Measurements from ENCODE around the gene ADGRF3. TPM values are rescaled to one million over a fixed set of nuclear protein-coding genes. Genes with fewer than 3 reads are reported as not detected.

ADGRF3 gene
- total RNA-seq, 2 experiments from 2014 or later, result 0.96 to 1.3 TPM

GRCh38 chr2:26284132-26284531 is 62.5 kb downstream of the ADGRF3 start:
- H3K27me3 ChIP-seq (ENCODE audit: control insufficient read depth in 1 of 2, insufficient read depth in 2 of 2, low read length in 2 of 2), result no peaks in the 10 kb centered on the region
- no peaks in the 10 kb centered on the region for H3K4me1 ChIP-seq (ENCODE audit: insufficient read depth, low read length)
- ATAC-seq (ENCODE audit: poor library complexity) (no peak), DNase-seq (no peak)
- ChIA-PET CTCF (no interaction called here), POLR2A (no interaction called here)
- no peak overlapping the region for H3K27ac ChIP-seq (ENCODE audit: low read depth in 1 of 2, low read length in 2 of 2)
- H3K36me3 ChIP-seq (ENCODE audit: insufficient read depth, low read length), result peaks cover 61% of the 10 kb centered on the region
- H3K27ac Mint-ChIP-seq, result no peak overlapping the region
- no peaks in the 10 kb centered on the region for H3K9me3 ChIP-seq (ENCODE audit: control insufficient read depth in 1 of 2, insufficient read depth in 1 of 2, low read length in 2 of 2)
- H3K4me3 Mint-ChIP-seq, result no peak overlapping the region
- no peaks in the 10 kb centered on the region for H3K27me3 Mint-ChIP-seq
- H3K4me1 Mint-ChIP-seq (ENCODE audit: low read depth), result no peaks in the 10 kb centered on the region
- no peak overlapping the region for H3K4me3 ChIP-seq (ENCODE audit: low read length)
- H3K9me3 Mint-ChIP-seq, result no peaks in the 10 kb centered on the region
- intact Hi-C loops (cut with DNase I, micrococcal nuclease), result no loop called here
- H3K36me3 Mint-ChIP-seq (ENCODE audit: low read depth), result peaks cover 79% of the 10 kb centered on the region
- TF ChIP-seq CTCF (IDR thresholded peaks at IDR 0.05), result no peak

GRCh38 chr2:26283606-26284005 is 63.0 kb downstream of the ADGRF3 start:
- Mint-ChIP-seq H3K4me3 (no peak overlapping the region), H3K4me1 (ENCODE audit: low read depth) (no peaks in the 10 kb centered on the region), H3K27ac (no peak overlapping the region), H3K9me3 (no peaks in the 10 kb centered on the region), H3K36me3 (ENCODE audit: low read depth) (peaks cover 85% of the 10 kb centered on the region), H3K27me3 (no peaks in the 10 kb centered on the region)
- ATAC-seq (ENCODE audit: poor library complexity) (no peak), DNase-seq (no peak)
- ChIA-PET POLR2A (no interaction called here), CTCF (no interaction called here)
- no peak for TF ChIP-seq CTCF (IDR thresholded peaks at IDR 0.05)
- Histone ChIP-seq H3K9me3 (ENCODE audit: control insufficient read depth in 1 of 2, insufficient read depth in 1 of 2, low read length in 2 of 2) (no peaks in the 10 kb centered on the region), H3K27me3 (ENCODE audit: control insufficient read depth in 1 of 2, insufficient read depth in 2 of 2, low read length in 2 of 2) (no peaks in the 10 kb centered on the region), H3K4me3 (ENCODE audit: low read length) (no peak overlapping the region), H3K4me1 (ENCODE audit: insufficient read depth, low read length) (no peaks in the 10 kb centered on the region), H3K27ac (ENCODE audit: low read depth in 1 of 2, low read length in 2 of 2) (no peak overlapping the region), H3K36me3 (ENCODE audit: insufficient read depth, low read length) (peaks cover 66% of the 10 kb centered on the region)
- intact Hi-C loops (cut with DNase I, micrococcal nuclease), result no loop called here

GRCh38 chr2:26281226-26281625 is 65.4 kb downstream of the ADGRF3 start:
- no peak for ATAC-seq (ENCODE audit: poor library complexity)
- peaks cover 87% of the 10 kb centered on the region for H3K36me3 Mint-ChIP-seq (ENCODE audit: low read depth)

More at GRCh38 chr2:26281226-26281625, 65.4 kb downstream of the ADGRF3 start:
- Histone ChIP-seq H3K4me1 (ENCODE audit: insufficient read depth, low read length) (no peaks in the 10 kb centered on the region), H3K36me3 (ENCODE audit: insufficient read depth, low read length) (peaks cover 74% of the 10 kb centered on the region), H3K27me3 (ENCODE audit: control insufficient read depth in 1 of 2, insufficient read depth in 2 of 2, low read length in 2 of 2) (no peaks in the 10 kb centered on the region), H3K9me3 (ENCODE audit: control insufficient read depth in 1 of 2, insufficient read depth in 1 of 2, low read length in 2 of 2) (no peaks in the 10 kb centered on the region), H3K4me3 (ENCODE audit: low read length) (no peak overlapping the region), H3K27ac (ENCODE audit: low read depth in 1 of 2, low read length in 2 of 2) (no peak overlapping the region)
- intact Hi-C loops (cut with DNase I, micrococcal nuclease), result no loop called here
- no peaks in the 10 kb centered on the region for H3K4me1 Mint-ChIP-seq (ENCODE audit: low read depth)
- no peak overlapping the region for H3K4me3 Mint-ChIP-seq
- POLR2A ChIA-PET, result no interaction called here
- H3K9me3 Mint-ChIP-seq, result no peaks in the 10 kb centered on the region
- no peak for DNase-seq
- no peaks in the 10 kb centered on the region for H3K27me3 Mint-ChIP-seq
- H3K27ac Mint-ChIP-seq, result no peak overlapping the region
- CTCF ChIA-PET, result no interaction called here
- no peak for TF ChIP-seq CTCF (IDR thresholded peaks at IDR 0.05)
